Fibroblast of villous mesenchyme (primary cell): ENCODE measurements around the gene CFDP1. TPM values are rescaled to one million over a fixed set of nuclear protein-coding genes. Genes with fewer than 3 reads are reported as not detected.
A peak's percentile ranks its signal among the peaks of the same experiment; 100 is the strongest.

Source experiments
- DNase-seq: peaks from one replicate; pipeline ENCODE4 v3.0.0-alpha.2; 2010; ENCODE audit warnings: low read depth
- H3K4me3 ChIP-seq: 2 replicates; pipeline ENCODE4 v1.5.1; 2011; ENCODE audit warnings: low read depth, mild to moderate bottlenecking, low read length
- CTCF ChIP-seq: IDR thresholded peaks from 2 replicates; pipeline ENCODE4 v1.5.1; 2012; ENCODE audit warnings: low read depth, mild to moderate bottlenecking, low read length; ENCODE audit not compliant: insufficient read depth
- total RNA-seq: library from RNA; depleted of rRNA; stranded (reverse); fragments of >200 nt; gene quantifications from 2 replicates; pipeline ENCODE4 v1.2.3, GENCODE V29; 2012

Gene CFDP1
- total RNA-seq, 1 donor = 39.7 TPM

GRCh38 chr16:75252946-75253911, 180.1 kb downstream of the CFDP1 start:
- no peak for TF ChIP-seq CTCF
- DNase-seq = peak; percentile 91
- peak overlapping the region; percentile 43 for H3K4me3 ChIP-seq

- peak overlapping the region; percentile 26 for H3K4me3 ChIP-seq
- DNase-seq = no peak
- TF ChIP-seq CTCF = no peak
Observed at GRCh38 chr16:75252049-75252864, 181.0 kb downstream of the CFDP1 start.

- peak within 1 kb of the TSS; percentile 85 for H3K4me3 ChIP-seq
- no peak for TF ChIP-seq CTCF
- peak; percentile 94 for DNase-seq
Observed at GRCh38 chr16:75251280-75252048, 181.8 kb downstream of the CFDP1 start, which contains the start of gene BCAR1. Gene BCAR1, minus strand, starts transcription at chr16:75251624. Its CDS starts 142 bp downstream, at chr16:75251482.

GRCh38 chr16:75250809-75251279, 182.5 kb downstream of the CFDP1 start:
- DNase-seq = no peak
- no peak for TF ChIP-seq CTCF
- H3K4me3 ChIP-seq = peak overlapping the region; percentile 85

- no peak for TF ChIP-seq CTCF
- H3K4me3 ChIP-seq = peak overlapping the region; percentile 85
- DNase-seq = no peak
Observed at GRCh38 chr16:75250089-75250808, 183.1 kb downstream of the CFDP1 start.
